ENCODE measurements around the gene BLVRB.
A peak's percentile ranks its signal among the peaks of the same experiment; 100 is the strongest.

Gene BLVRB

DNA sequence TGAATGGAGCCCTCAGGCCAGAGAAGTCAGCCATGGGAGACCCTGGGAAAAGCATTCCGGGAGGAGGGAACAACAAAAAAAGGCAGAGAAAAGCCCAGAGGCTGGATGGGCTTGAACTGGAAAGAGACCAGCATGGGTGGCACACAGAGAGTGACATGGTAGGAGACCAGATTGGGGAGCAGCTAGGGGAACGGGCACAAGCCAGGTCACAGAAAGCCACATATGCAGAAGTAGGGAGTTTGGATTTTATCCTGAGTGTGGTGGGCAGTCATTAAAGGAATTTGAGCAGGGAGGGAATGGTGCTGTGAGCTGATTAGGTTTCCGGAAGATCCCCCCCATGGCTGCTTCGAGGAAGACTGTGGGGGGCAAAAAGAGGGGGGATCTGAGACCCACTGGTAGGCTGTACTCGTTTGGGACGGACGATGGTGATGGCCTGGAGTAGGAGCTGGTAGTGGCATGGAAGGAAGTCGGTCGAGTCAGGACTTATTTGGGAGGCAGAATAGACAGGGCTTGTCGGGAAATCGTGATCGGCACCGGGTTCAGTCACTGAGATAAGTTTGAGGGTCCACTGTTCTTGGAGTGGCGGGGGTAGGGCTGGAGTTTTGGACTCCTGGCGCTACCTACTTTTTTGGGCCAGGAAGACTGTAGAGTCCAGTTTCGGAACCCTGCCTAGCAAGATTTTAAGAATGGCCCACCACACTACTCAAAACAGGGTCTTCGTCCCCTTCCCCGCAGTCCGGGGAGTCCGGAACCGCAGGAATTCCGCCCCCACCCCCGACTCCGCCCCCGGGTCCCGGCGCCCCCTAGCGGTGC is 40.7 kb downstream of the BLVRB start:
- DNase-seq (ENCODE audit: low read depth in 1 of 2, low spot score in 1 of 2): no peak

DNA sequence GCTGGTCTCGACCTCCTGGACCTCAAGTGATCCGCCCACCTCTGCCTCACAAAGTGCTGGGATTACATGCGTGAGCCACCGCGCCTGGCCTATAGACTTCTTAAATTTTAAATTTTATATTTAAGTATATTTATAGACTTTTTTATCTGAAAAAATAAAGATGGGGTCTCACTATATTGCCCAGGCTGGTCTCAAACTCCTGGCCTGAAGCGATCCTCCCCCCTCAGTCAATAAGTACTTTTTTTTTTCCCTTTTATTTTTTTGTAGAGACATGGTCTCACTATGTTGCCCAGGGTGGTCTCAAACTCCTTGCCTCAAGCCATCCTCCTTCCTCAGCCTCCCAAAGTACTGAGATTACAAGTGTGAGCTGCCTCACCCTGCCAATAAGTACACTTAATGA is 41.6 kb downstream of the BLVRB start:
- DNase-seq (ENCODE audit: low read depth in 1 of 2, low spot score in 1 of 2): no peak

DNA sequence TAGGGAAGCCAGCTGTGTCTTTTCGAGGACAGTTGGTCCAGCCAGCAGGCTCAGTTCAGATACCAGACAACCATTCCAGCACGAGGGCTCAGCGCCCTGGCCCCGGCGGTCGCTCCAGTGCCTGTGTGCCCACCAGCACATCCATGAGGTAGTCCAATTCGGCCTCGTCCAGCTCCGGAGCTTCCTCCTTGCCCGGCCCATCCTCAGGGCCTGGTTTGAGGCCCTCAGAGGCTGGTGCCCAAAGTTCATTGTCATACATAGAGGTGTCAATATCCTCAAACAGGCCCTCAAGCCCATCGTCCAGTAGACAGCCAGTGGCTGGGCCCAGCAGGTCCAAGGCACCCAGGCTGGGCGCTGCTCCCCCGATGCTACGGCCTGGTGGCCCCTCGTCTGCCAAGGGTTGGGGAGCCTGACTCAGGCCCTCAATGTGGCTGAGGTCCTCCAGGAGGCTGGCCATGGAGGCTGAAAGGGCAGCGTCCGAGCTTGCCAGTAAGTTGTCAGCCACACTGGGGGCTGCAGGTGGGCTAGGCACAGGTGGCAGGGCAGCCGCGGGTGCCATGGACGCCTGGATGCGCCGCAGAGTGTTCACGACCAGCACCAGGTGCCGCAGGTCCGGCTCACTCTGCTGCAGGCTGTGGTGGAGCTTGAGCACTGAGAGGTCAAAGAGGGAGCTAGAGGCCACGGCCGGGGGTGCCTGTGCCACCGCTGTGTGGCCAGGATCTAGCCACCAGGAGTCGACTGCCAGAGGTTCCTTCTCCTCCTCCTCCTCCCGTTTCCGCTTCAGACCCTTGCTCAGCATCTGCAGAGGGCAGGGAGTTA is 42.6 kb downstream of the BLVRB start:
- no peak for DNase-seq (ENCODE audit: low read depth in 1 of 2, low spot score in 1 of 2)

DNA sequence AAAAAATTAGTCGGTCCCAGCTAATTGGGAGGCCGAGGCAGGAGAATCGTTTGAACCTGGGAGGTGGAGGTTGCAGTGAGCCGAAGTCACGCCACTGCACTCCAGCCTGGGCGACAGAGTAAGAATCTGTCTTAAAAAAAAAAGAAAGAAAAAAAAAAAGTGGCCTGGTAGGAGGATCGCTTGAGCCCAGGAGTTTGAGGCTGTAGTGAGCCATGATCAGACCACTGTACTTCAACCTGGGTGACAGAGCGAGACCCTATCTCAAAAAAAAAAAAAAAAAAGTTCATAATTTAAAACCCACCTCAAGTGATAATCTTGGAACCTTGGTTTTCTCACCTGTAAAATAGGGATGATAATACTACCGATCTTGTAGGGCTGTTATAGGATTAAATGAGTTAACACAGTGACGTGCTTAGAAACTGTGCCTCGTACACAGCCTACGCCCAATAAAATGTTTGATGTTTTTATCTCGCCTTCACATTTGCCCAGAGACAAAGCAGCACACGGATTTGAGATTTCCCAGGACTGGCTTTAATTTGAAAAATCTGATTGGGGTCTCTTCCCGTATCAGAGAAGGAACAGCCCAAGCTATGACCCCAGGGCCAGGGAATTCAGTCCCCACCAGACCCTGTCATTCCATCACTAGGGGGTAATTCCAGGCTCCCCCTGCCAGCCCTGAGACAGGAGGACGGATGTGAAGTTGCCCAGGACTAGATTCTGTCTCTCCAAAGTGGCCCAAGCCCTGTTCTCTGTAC is 43.4 kb downstream of the BLVRB start:
- no peak for DNase-seq (ENCODE audit: low read depth in 1 of 2, low spot score in 1 of 2)

DNA sequence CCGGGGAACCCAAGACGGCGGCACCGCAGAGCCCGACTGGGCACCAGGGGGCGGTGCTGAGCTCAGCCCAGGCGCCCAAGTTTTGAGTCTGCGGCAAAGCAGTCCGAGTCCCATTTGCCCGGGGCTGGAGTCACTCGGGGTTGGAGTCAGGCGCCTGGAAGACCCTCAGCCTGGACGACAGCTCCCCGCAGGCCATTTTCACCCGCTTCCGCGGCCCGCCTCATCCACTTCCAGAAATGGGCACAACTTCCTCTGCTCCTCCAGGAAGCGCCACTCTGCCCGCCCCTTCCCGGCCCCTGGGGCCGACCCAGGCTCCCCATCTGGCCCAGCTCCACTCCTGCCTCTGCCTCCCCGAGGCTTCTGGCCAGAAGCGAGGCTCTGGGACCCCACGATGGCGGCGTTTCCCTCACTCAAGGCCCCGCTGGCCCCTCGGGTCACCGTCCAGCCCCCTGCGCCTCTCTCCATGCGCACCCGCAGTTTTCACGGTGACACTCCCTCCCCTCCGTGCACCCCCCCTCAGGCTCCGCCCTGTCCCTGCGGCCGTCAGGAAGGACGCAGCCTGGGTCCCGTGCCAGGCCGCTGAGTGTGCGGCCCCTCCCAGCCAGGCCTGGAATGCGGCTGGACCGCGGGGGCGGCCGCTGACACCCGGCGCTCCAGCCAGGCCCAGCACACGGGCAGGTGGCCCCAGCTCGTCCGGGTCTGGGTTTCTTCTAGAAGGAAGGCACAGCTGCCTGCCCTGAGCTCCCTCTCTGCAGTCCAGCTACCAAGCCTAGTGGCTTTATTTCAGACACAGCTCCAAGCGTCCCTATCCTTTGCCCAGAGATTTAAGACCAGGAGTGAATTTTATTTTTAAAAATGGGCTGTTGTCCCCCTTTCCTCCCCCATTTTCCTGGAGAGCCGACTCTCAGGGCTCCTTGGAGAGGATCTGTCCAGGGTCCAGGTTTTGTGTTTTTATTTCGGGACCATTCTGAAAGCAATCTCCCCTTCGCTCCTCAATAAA is 44.5 kb downstream of the BLVRB start:
- peak; percentile 48 to 63 for DNase-seq (ENCODE audit: low read depth in 1 of 2, low spot score in 1 of 2)

DNA sequence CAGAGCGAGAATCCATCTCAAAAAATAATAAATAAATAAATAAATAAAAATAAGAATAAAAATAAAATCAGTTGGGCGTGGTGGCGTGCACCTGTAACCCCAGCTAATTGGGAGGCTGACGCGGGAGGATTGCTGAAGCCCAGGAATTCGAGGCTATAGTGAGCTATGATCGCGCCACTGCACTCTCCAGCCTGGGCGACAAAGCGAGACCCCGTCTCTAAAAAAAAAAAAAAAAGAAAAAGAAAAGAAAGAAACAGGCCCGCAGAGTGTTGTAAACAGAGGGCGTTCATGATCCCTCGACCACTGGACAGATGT is 45.1 kb downstream of the BLVRB start:
- no peak for DNase-seq (ENCODE audit: low read depth in 1 of 2, low spot score in 1 of 2)

DNA sequence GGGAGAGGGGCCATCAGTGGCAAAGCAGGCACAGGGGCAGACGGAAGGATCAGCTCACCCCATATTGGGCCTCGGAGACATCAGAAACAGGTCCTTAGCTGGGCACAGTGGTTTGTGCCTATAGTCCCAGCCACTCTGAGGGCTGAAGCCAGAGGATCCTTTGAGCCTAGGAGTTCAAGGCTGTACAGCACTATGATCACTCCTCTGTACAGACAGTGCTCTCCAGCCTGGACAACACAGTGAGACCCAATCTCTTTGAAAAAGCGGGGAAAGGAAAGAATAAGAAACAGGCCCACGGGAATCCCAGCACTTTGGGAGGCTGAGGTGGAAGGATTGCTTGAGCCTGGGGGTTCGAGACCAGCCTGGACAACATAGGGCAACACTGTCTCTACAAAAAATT is 45.8 kb downstream of the BLVRB start:
- no peak for DNase-seq (ENCODE audit: low read depth in 1 of 2, low spot score in 1 of 2)

DNA sequence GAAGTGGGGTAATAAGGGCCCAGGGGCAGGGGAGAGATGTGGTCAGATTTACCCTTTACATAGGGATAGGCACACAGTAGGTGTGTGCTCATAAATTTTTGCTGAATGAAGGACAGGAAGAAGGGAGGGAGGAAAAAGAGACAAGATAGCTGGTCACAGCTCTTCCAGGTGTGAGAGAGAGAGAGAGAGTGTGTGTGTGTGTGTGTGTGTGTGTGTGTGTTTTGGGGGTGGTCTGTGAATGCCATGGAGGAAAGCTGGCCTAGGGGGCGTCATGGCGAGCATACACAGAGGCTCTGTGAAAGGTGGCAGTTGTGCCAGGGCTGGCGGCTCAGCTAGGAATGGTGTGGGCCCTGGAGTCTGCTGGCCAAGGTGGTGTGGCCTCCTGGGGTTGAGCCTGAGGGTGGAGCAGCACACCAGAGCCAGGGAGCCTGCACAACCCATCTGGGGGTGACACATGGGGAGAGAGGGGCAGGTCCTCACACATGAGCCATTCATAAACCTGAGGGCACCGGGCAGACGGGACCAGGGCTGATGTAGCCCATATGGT is 46.4 kb downstream of the BLVRB start:
- no peak for DNase-seq (ENCODE audit: low read depth in 1 of 2, low spot score in 1 of 2)

DNA sequence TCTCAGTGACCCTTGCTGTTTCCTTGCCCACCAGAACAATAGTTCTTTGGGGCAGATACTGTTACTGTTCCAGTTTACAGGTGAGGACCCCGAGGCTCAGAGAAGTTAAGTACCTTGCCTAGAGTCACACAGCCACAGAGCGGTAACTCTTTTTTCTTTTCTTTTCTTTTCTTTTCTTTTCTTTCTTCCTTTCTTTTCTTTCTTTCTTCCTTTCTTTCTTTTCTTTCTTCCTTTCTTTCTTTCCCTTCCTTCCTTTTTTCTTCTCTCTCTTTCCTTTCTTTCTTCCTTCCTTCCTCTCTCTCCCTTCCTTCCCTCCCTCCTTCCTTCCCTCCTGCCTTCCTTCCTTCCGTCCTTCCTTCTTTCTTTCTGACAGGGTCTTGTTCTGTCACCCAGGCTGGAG is 47.5 kb downstream of the BLVRB start:
- no peak for DNase-seq (ENCODE audit: low read depth in 1 of 2, low spot score in 1 of 2)

DNA sequence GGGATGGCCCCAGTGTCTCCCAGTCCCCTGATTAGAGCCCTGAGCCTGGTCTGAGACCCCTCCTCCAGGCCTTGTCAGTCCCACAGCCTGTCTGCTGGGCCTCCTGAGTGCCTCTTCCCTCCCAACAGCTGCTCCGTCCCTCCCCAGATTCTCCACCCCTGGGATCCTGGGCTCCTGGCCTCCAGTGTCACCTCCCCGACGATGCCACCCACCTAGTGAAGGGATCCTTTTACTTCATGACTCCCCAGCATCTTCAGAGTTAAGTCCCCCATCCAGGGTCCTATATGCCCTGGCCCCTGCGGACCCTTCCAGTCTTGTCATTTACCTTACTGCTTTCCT is 47.9 kb downstream of the BLVRB start:
- DNase-seq (ENCODE audit: low read depth in 1 of 2, low spot score in 1 of 2): no peak

DNA sequence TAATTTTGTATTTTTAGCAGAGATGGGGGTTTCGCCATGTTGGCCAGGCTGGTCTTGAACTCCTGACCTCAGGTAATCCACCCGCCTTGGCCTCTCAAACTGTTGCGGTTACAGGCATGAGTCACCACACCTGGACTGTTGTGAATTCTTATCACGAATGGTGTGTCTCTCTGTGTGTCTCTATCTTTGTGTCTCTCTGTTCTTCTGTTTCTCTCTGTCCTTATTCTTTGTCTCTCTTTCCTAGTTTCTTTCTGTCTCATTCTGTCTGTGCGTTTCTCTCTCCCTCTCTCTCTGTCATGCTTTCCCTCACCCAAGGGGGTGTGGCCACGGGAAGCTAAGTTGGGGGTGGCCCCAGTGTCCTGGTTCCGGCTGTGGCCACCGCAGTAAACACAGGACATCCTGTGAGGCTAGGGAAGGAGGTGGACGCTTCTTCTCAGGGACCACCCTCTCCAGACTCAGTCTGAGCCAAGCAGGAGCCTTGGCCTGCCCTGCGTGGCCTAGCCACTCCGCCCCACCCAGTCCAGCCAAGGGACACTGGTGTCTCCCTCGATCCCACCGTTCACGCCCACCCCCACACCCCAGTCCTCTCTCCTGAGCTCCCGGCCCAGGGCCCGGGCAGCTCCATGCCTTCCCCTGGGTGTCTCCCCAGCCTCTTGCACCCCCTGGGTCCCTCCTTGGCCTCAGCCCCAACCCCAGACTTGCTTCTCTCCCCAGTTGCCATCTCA is 48.5 kb downstream of the BLVRB start:
- DNase-seq (ENCODE audit: low read depth in 1 of 2, low spot score in 1 of 2): no peak

DNA sequence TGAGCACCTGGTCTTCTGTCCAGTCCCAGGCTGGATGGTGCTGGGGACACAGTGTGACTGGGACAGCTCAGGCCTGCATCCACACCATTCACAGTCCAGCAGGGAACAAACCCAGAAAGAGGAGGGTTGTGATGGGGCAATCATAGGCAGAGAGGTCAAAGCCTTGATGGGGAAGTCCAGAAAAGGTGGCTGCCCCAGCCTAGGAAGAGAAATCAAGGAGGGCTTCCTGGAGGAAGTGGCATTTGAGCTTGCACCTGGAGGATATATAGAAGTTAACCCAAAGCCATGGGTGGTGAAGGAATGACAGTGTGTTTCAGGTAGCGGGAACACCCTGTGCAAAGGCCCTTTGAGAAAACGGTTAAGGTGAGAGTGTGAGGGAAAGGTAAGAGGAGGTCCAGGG is 49.8 kb downstream of the BLVRB start:
- DNase-seq (ENCODE audit: low read depth in 1 of 2, low spot score in 1 of 2): no peak

DNA sequence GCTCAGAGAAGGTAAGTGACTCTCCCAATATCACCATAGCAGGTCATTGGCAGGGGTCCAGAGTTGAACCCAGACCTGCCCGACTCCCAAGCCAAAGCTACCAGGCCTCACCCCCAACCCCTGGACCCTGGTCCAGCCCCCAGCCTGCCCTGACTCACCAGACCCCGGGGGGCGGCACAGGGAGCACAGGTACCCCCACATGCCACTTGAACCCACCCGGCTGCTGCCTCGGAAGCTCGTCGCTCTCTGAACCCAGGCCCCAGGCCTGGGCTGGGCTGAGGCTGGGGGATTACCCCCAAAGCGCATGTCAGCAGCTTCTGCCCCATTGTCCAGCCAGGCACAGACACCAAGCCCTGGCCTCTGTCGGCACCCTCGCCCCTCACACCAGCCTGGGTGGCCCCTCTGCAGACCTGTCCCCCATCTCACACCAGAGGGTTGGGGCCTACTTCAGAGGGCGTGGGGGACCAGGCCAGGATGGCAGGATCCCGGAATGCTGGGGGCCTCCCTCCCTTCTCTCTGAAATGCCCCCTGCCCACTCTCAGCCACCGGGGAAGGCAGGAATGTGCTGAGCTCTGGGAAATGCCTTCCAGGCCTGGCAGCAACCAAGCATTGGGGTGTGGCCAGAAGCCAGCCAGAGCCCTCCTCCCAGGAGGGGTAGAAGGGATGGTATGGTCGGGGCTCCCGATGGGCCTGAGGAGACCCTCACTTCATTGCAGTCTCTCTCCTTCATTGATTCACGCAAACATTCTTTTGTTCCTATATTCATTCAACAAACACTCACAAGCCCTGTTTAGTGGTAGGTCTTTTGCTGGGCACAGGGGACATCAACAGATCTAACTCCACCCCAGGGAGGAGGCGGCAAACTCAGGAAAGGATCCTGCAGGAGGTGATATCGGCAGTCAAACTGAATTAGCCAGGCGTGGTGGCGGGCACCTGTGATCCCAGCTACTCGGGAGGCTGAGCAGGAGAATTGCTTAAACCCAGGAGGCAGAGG is 50.7 kb downstream of the BLVRB start:
- no peak for DNase-seq (ENCODE audit: low read depth in 1 of 2, low spot score in 1 of 2)

DNA sequence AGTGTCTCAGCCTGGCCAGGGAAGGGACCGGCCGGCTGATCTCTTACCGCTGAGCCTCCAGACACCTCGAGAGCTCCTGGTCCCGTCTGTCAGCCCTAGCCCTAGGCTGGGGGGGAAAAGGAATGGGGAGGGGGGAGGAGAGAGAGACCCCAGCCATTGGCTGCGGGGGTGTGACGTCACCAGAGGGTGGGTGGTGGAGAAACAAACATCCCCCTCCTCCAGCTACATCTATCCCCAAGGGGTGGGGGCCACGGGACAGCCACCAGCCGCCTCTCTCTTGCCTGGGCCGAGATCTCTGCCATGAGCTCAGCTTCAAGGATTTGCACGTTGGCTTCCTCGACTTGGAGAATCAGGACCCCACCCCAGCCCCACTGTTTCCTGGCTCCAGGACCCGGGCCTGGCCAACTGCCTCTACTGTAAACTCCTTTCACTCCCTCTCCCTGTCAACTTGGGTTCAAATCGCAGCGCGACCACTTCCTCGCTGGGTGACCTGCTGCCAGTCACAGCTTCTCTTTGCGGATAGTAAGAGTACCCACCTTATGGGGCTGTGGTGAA is 52.2 kb downstream of the BLVRB start, which contains the start of gene PRX:
PRX (minus strand) TSS at position 88 of the 555 bp plus-strand sequence. CDS start 5,446 bp downstream, outside the sequence.
- DNase-seq (ENCODE audit: low read depth in 1 of 2, low spot score in 1 of 2): no peak

DNA sequence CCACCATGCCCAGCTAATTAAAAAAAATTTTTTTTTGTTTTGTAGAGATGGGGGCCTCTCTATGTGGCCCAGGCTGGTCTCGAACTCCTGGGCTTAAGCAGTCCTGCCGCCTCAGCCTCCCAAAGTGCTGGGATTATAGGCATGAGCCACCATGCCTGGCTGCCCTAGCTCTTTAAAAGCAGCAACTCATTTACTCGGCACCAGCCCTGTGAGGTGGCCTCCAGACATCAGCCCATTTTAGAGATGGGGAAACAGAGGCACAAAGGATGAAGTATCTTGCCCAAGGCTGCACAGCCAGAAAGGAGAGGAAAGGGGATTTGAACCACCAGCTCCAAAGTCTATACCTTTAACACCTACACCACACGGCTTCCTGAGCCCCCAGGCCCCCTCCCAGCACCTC is 52.7 kb downstream of the BLVRB start:
- no peak for DNase-seq (ENCODE audit: low read depth in 1 of 2, low spot score in 1 of 2)

DNA sequence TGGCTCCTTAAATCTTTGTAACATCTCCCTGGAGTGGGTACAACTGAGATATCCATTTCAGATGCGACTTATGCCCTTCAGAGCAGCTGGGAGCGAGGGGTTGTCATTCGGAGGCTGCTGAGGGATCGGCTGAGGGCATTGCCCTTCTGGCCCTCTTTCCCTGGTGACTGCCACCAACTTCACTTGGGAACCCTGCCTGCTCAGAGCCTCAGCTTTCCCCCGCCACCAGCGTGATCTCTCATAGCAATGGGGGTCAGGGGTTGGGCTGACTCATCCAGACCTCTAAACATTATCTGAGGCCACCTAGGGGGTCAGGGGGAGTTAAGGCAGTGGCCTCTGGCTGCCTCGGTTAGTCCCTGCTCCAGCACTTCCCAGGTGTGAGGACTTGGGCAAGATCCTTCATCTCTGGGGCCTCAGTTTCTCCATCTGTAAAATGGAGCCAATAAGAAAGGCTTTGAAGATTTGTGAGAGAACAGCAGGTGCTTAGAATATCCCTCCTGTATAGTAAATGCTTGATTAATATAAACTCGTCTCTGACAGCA is 53.5 kb downstream of the BLVRB start:
- DNase-seq (ENCODE audit: low read depth in 1 of 2, low spot score in 1 of 2): no peak

DNA sequence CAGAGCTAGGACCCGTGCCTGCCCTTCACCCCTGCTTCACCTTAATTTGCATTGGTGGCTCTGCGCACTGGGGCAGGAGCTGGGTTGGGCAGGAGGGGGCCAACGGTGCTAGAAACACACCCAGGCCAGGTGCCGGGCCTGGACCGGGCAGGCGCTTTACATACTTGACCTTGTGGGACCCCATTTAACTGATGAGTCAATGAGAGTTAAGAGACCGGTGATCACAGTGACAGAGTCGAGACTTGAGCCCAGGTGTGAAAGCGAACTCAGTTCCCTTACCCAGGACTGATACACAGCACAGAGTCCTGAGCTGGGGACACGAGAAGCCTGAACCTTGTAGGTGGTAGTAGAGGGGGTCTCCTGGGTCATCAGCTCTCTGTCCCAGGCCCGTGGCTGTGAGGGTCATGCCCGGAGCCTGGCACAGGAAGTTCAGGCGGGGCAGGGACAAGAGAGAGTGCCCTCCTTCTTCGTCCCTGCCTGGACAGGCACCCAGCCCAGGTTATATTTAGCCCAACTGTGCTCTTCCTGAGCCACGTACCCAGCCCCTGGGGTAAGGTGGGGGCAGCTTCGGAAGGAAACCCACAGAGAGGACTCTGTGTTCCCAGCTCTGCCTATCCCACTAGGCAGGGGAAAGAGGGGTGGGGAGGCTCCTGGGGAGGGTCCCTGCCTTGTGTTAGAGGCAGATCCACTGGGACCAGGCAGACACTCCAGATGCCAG is 54.3 kb downstream of the BLVRB start:
- DNase-seq (ENCODE audit: low read depth in 1 of 2, low spot score in 1 of 2): no peak

Measured in activated T-helper 1 cell treated with anti-CD3 and anti-CD28 coated beads, Interleukin-2, amount 50 U/mL, for 16 hours (primary cell).